GM23338 (cell line): ENCODE data around the gene TACC3.

Experiments
- CREB1 ChIP-seq: fragments of 250-450 bp; sonication (Bioruptor Pico); IDR thresholded peaks from 2 replicates; pipeline ENCODE4 v1.5.0; 2020; ENCODE audit warnings: low read depth, mild to moderate bottlenecking, moderate library complexity
- CTCF ChIP-seq, 2 experiments: fragments of 200-600 bp in 1 of 2; sonication (generic) in 1 of 2; conservative IDR thresholded peaks; 2 replicates each; pipeline versions ENCODE4 v1.5.1 to v1.6.1; 2016 to 2017; ENCODE audit warnings: antibody characterized with exemption in 2 of 2, low read depth in 2 of 2, mild to moderate bottlenecking in 2 of 2, moderate library complexity in 1 of 2
- ETS1 ChIP-seq: IDR thresholded peaks from 2 replicates; pipeline ENCODE4 v1.6.1; 2016; ENCODE audit warnings: antibody characterized with exemption
- EZH2 ChIP-seq: fragments of 200-600 bp; sonication (generic); IDR thresholded peaks from one replicate; pipeline ENCODE4 v1.8.0; 2017; ENCODE audit warnings: antibody characterized with exemption, mild to moderate bottlenecking, low read depth; ENCODE audit not compliant: unreplicated experiment
- EZH2phosphoT487 ChIP-seq: fragments of 200-600 bp; sonication (generic); IDR thresholded peaks from one replicate; pipeline ENCODE4 v1.8.1; 2018; ENCODE audit warnings: antibody characterized with exemption; ENCODE audit not compliant: unreplicated experiment
- JUNB ChIP-seq: IDR thresholded peaks from one replicate; pipeline ENCODE4 v1.6.1; 2016; ENCODE audit warnings: antibody characterized with exemption; ENCODE audit not compliant: unreplicated experiment
- NANOG ChIP-seq: IDR thresholded peaks from 2 replicates; pipeline ENCODE4 v1.6.1; 2016; ENCODE audit warnings: antibody characterized with exemption, borderline replicate concordance
- POLR2AphosphoS5 ChIP-seq: IDR thresholded peaks from 2 replicates; pipeline ENCODE4 v1.6.1; 2016; ENCODE audit warnings: antibody characterized with exemption, low read depth
- REST ChIP-seq: IDR thresholded peaks from one replicate; pipeline ENCODE4 v1.6.1; 2018; ENCODE audit warnings: antibody characterized with exemption; ENCODE audit not compliant: unreplicated experiment
- ZNF114 ChIP-seq: fragments of 250-450 bp; sonication (Bioruptor Pico); IDR thresholded peaks from 2 replicates; pipeline ENCODE4 v1.5.0; 2020; ENCODE audit warnings: mild to moderate bottlenecking, moderate library complexity
- ZNF331 ChIP-seq: fragments of 250-450 bp; sonication (Bioruptor Pico); IDR thresholded peaks from 2 replicates; pipeline ENCODE4 v1.5.0; 2020; ENCODE audit warnings: low read depth, mild to moderate bottlenecking, moderate library complexity
- ZNF462 ChIP-seq: fragments of 250-450 bp; sonication (Bioruptor Pico); IDR thresholded peaks from 2 replicates; pipeline ENCODE4 v1.5.0; 2020; ENCODE audit warnings: mild to moderate bottlenecking, moderate library complexity

- TF ChIP-seq REST = no peak
- TF ChIP-seq CTCF (conservative IDR thresholded peaks at IDR 0.05; ENCODE audit: low read depth in 2 of 2) = no peak
- TF ChIP-seq ZNF462 = no peak
- no peak for TF ChIP-seq POLR2AphosphoS5
- TF ChIP-seq ZNF331 (CRISPR knock-in tag) = no peak
- TF ChIP-seq NANOG = no peak
- TF ChIP-seq EZH2 = no peak
- no peak for TF ChIP-seq EZH2phosphoT487
- no peak for TF ChIP-seq JUNB
- no peak for TF ChIP-seq CREB1 (CRISPR knock-in tag)
- TF ChIP-seq ZNF114 (CRISPR knock-in tag) = no peak
- no peak for TF ChIP-seq ETS1
Measured at GRCh38 chr4:1746919-1747602, 25.7 kb downstream of the TACC3 start.
